Endothelial cell of umbilical vein (primary cell): ENCODE measurements around the gene CRACR2A.

Experiments used
- FOS ChIP-seq: IDR thresholded peaks from 2 replicates; pipeline ENCODE4 v1.6.1; 2011; ENCODE audit warnings: mild to moderate bottlenecking, low read length, moderate library complexity, borderline replicate concordance; ENCODE audit not compliant: insufficient read depth
- GATA2 ChIP-seq: IDR thresholded peaks from 2 replicates; pipeline ENCODE4 v1.7.0; 2011; ENCODE audit warnings: low read depth, mild to moderate bottlenecking, moderate library complexity, mixed read lengths, low read length; ENCODE audit not compliant: insufficient read length, insufficient read depth
- POLR2A ChIP-seq: IDR thresholded peaks from 2 replicates; pipeline ENCODE4 v1.6.1; 2012; ENCODE audit warnings: low read depth, mild to moderate bottlenecking, control low read depth, low read length
- POLR2AphosphoS5 ChIP-seq: IDR thresholded peaks from 2 replicates; pipeline ENCODE4 v1.6.1; 2012; ENCODE audit warnings: low read depth, mild to moderate bottlenecking, control low read depth, low read length, moderate library complexity; ENCODE audit not compliant: insufficient read depth
- TF ChIP-seq, protein P1 (sequence below), 2 donors: IDR thresholded peaks; 1 replicate in 1 of 2; 2 replicates in 1 of 2; pipeline ENCODE4 v1.5.1; 2011; ENCODE audit warnings: low read length in 2 of 2, mild to moderate bottlenecking in 2 of 2, moderate library complexity in 2 of 2, control low read depth in 1 of 2, inconsistent platforms in 1 of 2, low read depth in 1 of 2; ENCODE audit not compliant: insufficient read depth in 1 of 2; ENCODE audit errors: extremely low read depth in 1 of 2
- TF ChIP-seq, protein P2 (sequence below): IDR thresholded peaks from 2 replicates; pipeline ENCODE4 v1.6.1; 2011; ENCODE audit not compliant: insufficient read depth, insufficient read length

DNA sequence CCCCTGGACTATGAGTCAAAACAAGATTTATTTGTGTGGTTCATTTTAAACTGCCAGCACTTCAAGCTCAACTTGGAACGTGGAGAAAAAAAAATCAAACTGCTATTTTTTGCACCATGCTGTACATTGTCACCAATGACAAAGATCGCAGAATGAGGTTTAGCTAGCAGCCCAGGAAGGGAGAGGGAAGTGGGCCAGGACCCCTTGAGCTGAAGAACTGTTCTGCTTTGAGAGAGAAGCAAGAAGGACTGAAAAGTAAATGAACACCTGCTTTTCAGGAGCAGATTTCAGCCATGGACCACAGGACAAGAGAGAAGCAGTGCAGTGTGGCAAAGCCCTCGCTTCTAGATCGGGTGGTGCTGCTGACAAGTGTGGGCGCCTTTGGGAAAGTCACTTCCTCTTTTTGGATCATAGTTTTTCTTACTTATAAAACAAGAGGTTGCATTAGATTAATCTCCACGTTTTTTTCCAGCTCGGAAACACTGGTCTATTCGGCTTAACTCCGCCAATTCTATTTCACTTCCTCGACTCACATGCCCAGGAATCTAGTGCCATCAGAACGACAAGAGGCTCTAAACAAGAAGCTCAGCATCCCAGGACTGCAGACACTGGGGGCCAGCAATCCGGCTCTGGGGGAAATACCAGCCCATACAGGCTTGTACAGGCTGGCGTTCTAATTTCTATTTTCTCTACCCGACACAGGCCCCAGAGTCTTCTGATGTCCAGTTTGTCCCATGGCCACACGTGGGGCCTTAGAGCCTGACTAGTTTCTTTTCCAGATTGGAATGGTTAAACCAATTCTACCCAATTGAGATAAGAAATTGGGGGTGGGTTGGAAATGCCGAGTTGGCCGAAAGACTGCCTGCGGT lies 129.9 kb downstream of the CRACR2A start:
- TF ChIP-seq, protein P1, sequence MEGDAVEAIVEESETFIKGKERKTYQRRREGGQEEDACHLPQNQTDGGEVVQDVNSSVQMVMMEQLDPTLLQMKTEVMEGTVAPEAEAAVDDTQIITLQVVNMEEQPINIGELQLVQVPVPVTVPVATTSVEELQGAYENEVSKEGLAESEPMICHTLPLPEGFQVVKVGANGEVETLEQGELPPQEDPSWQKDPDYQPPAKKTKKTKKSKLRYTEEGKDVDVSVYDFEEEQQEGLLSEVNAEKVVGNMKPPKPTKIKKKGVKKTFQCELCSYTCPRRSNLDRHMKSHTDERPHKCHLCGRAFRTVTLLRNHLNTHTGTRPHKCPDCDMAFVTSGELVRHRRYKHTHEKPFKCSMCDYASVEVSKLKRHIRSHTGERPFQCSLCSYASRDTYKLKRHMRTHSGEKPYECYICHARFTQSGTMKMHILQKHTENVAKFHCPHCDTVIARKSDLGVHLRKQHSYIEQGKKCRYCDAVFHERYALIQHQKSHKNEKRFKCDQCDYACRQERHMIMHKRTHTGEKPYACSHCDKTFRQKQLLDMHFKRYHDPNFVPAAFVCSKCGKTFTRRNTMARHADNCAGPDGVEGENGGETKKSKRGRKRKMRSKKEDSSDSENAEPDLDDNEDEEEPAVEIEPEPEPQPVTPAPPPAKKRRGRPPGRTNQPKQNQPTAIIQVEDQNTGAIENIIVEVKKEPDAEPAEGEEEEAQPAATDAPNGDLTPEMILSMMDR (IDR thresholded peaks at IDR 0.05; ENCODE audit: extremely low read depth in 1 of 2, insufficient read depth in 1 of 2, low read depth in 1 of 2, low read length in 2 of 2): no peak
- TF ChIP-seq POLR2AphosphoS5 (no peak), FOS (no peak), GATA2 (no peak), POLR2A (no peak)
- TF ChIP-seq, protein P2, sequence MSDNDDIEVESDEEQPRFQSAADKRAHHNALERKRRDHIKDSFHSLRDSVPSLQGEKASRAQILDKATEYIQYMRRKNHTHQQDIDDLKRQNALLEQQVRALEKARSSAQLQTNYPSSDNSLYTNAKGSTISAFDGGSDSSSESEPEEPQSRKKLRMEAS: no peak
